ENCODE results near the gene TPT1. TPM values are rescaled to one million over a fixed set of nuclear protein-coding genes. Genes with fewer than 3 reads are reported as not detected.
"Not testable (repeated sequence)": the region's sequence is repeated elsewhere in the genome, so short reads cannot be mapped to it uniquely, and the experiment has no call there.

The TPT1 gene
- 8,360 TPM for polyA plus RNA-seq (ENCODE audit: insufficient read length)

- DNase-seq (ENCODE audit: low read depth), result peak; percentile 88
These were observed at the start of gene TPT1 for GRCh38 chr13:45341034-45341798. Gene TPT1, minus strand, starts transcription at chr13:45341183. Its CDS starts 114 bp downstream, at chr13:45341069.

GRCh38 chr13:45390348-45390747 lies 49.4 kb upstream of the TPT1 start:
- not testable (repeated sequence) for DNase-seq (ENCODE audit: low read depth)

- DNase-seq (ENCODE audit: low read depth), result no peak
These were observed 47.7 kb upstream of the TPT1 start for GRCh38 chr13:45388664-45389063.

- not testable (repeated sequence) for DNase-seq (ENCODE audit: low read depth)
These were observed 46.1 kb upstream of the TPT1 start for GRCh38 chr13:45386892-45387575.

- no peak for DNase-seq (ENCODE audit: low read depth)
These were observed 45.0 kb upstream of the TPT1 start for GRCh38 chr13:45385907-45386553.

- no peak for DNase-seq (ENCODE audit: low read depth)
These were observed 44.3 kb upstream of the TPT1 start for GRCh38 chr13:45385320-45385719.

GRCh38 chr13:45384474-45385174 lies 43.6 kb upstream of the TPT1 start:
- no peak for DNase-seq (ENCODE audit: low read depth)

- not testable (repeated sequence) for DNase-seq (ENCODE audit: low read depth)
These were observed 41.8 kb upstream of the TPT1 start for GRCh38 chr13:45382739-45383138.

GRCh38 chr13:45381196-45381595 lies 40.2 kb upstream of the TPT1 start:
- no peak for DNase-seq (ENCODE audit: low read depth)

GRCh38 chr13:45380708-45381107 lies 39.7 kb upstream of the TPT1 start:
- DNase-seq (ENCODE audit: low read depth), result not testable (repeated sequence)

GRCh38 chr13:45379516-45379915 lies 38.5 kb upstream of the TPT1 start:
- not testable (repeated sequence) for DNase-seq (ENCODE audit: low read depth)

- not testable (repeated sequence) for DNase-seq (ENCODE audit: low read depth)
These were observed 37.8 kb upstream of the TPT1 start for GRCh38 chr13:45378786-45379185.

- not testable (repeated sequence) for DNase-seq (ENCODE audit: low read depth)
These were observed 36.3 kb upstream of the TPT1 start for GRCh38 chr13:45377314-45377713.

GRCh38 chr13:45376651-45377050 lies 35.7 kb upstream of the TPT1 start:
- not testable (repeated sequence) for DNase-seq (ENCODE audit: low read depth)

GRCh38 chr13:45374917-45375316 lies 33.9 kb upstream of the TPT1 start:
- no peak for DNase-seq (ENCODE audit: low read depth)

GRCh38 chr13:45373162-45373547 lies 32.2 kb upstream of the TPT1 start:
- DNase-seq (ENCODE audit: low read depth), result no peak

GRCh38 chr13:45372189-45373161 lies 31.5 kb upstream of the TPT1 start:
- no peak for DNase-seq (ENCODE audit: low read depth)

GRCh38 chr13:45370922-45371406 lies 30.0 kb upstream of the TPT1 start:
- peak; percentile 17 for DNase-seq (ENCODE audit: low read depth)

GRCh38 chr13:45369116-45369515 lies 28.1 kb upstream of the TPT1 start:
- DNase-seq (ENCODE audit: low read depth), result no peak

GRCh38 chr13:45368571-45368970 lies 27.6 kb upstream of the TPT1 start:
- no peak for DNase-seq (ENCODE audit: low read depth)

GRCh38 chr13:45368005-45368404 lies 27.0 kb upstream of the TPT1 start:
- DNase-seq (ENCODE audit: low read depth), result no peak

All from forelimb muscle (tissue), 1 donor.